Subcutaneous adipose tissue (tissue), 4 donors: ENCODE results near the gene HSPA1B. TPM values are rescaled to one million over a fixed set of nuclear protein-coding genes. Genes with fewer than 3 reads are reported as not detected.

Experiments
- total RNA-seq, 4 donors: library from RNA; depleted of rRNA; stranded (reverse); fragments of >200 nt; gene quantifications; one replicate each; pipeline ENCODE4 v1.1.0, GENCODE V29; 2016
- TF ChIP-seq, protein P1 (sequence below): fragments of 450-650 bp; IDR thresholded peaks from one replicate; pipeline ENCODE4 v1.5.1; 2016; ENCODE audit warnings: low read depth, mild to moderate bottlenecking, control low read depth, antibody characterized with exemption, moderate library complexity

The HSPA1B gene
- total RNA-seq, 4 donors from 2014 or later: 61.8 to 153 (median 91.6) TPM

- TF ChIP-seq, protein P1, sequence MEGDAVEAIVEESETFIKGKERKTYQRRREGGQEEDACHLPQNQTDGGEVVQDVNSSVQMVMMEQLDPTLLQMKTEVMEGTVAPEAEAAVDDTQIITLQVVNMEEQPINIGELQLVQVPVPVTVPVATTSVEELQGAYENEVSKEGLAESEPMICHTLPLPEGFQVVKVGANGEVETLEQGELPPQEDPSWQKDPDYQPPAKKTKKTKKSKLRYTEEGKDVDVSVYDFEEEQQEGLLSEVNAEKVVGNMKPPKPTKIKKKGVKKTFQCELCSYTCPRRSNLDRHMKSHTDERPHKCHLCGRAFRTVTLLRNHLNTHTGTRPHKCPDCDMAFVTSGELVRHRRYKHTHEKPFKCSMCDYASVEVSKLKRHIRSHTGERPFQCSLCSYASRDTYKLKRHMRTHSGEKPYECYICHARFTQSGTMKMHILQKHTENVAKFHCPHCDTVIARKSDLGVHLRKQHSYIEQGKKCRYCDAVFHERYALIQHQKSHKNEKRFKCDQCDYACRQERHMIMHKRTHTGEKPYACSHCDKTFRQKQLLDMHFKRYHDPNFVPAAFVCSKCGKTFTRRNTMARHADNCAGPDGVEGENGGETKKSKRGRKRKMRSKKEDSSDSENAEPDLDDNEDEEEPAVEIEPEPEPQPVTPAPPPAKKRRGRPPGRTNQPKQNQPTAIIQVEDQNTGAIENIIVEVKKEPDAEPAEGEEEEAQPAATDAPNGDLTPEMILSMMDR: no peak
Observed at GRCh38 chr6:31821301-31822035, 6.1 kb upstream of the HSPA1B start.

- TF ChIP-seq, protein P1: no peak
Observed at GRCh38 chr6:31822036-31822821, 5.3 kb upstream of the HSPA1B start.

- TF ChIP-seq, protein P1: no peak
Observed at GRCh38 chr6:31825553-31825952, 2.0 kb upstream of the HSPA1B start.

- TF ChIP-seq, protein P1: no peak
Observed at GRCh38 chr6:31826793-31827285, 699 bp upstream of the HSPA1B start.

GRCh38 chr6:31829633-31830283 is 2.2 kb downstream of the HSPA1B start:
- TF ChIP-seq, protein P1: no peak

GRCh38 chr6:31830886-31831335 is 3.4 kb downstream of the HSPA1B start:
- TF ChIP-seq, protein P1: no peak
